Keratinocyte (primary cell): ENCODE results near the gene TAPT1. TPM values are rescaled to one million over a fixed set of nuclear protein-coding genes. Genes with fewer than 3 reads are reported as not detected.
A peak's percentile ranks its signal among the peaks of the same experiment; 100 is the strongest.

Experiments
- DNase-seq: peaks from one replicate; pipeline ENCODE4 v3.0.0-alpha.2; 2011; ENCODE audit warnings: low read depth, missing footprints, low spot score
- FAIRE-seq: peaks from 2 replicates; lab custom pipeline; 2011; peaks lifted over from hg19 to GRCh38; lab: Jason Lieb, UNC
- H2AFZ ChIP-seq: 2 replicates; pipeline ENCODE4 v1.6.0; 2012; ENCODE audit warnings: low read length, control low read depth, inconsistent platforms; ENCODE audit not compliant: control insufficient read depth
- H3K27ac ChIP-seq: 2 replicates; pipeline ENCODE4 v1.5.1; 2011; ENCODE audit warnings: low read length; ENCODE audit not compliant: control insufficient read depth, insufficient read depth
- H3K27me3 ChIP-seq: 3 replicates; pipeline ENCODE4 v1.6.0; 2011; ENCODE audit warnings: low read length; ENCODE audit not compliant: control insufficient read depth, insufficient read depth; ENCODE audit errors: extremely low read depth
- H3K36me3 ChIP-seq, 2 experiments: 2 replicates in 1 of 2; 3 replicates in 1 of 2; pipeline ENCODE4 v1.5.1; 2011; ENCODE audit warnings: low read length in 2 of 2, mild to moderate bottlenecking in 1 of 2; ENCODE audit not compliant: control insufficient read depth in 2 of 2, insufficient read depth in 2 of 2; ENCODE audit errors: extremely low read depth in 1 of 2
- H3K4me1 ChIP-seq: 3 replicates; pipeline ENCODE4 v1.5.1; 2011; ENCODE audit warnings: low read length; ENCODE audit not compliant: control insufficient read depth, insufficient read depth; ENCODE audit errors: extremely low read depth
- H3K4me2 ChIP-seq: 3 replicates; pipeline ENCODE4 v1.6.0; 2011; ENCODE audit warnings: low read depth, low read length; ENCODE audit not compliant: control insufficient read depth, insufficient read depth; ENCODE audit errors: extremely low read depth
- H3K4me3 ChIP-seq, 3 experiments: fragments of 200-600 bp in 1 of 3; sonication (generic) in 1 of 3; 2 replicates in 2 of 3; 3 replicates in 1 of 3; pipeline ENCODE4 v1.5.1; 2011 to 2016; ENCODE audit warnings: low read length in 3 of 3, mild to moderate bottlenecking in 3 of 3, control low read depth in 2 of 3, inconsistent platforms in 1 of 3, low read depth in 1 of 3, mixed read lengths in 1 of 3, mixed run types in 1 of 3, moderate library complexity in 1 of 3; ENCODE audit not compliant: control insufficient read depth in 2 of 3, insufficient read depth in 2 of 3; ENCODE audit errors: extremely low read depth in 1 of 3
- H3K79me2 ChIP-seq: 2 replicates; pipeline ENCODE4 v1.6.0; 2012; ENCODE audit warnings: low read length; ENCODE audit not compliant: control insufficient read depth, insufficient read depth
- H3K9ac ChIP-seq: 3 replicates; pipeline ENCODE4 v1.6.0; 2011; ENCODE audit warnings: low read length; ENCODE audit not compliant: control insufficient read depth, insufficient read depth; ENCODE audit errors: extremely low read depth
- H3K9me1 ChIP-seq: 3 replicates; pipeline ENCODE4 v1.6.0; 2011; ENCODE audit warnings: low read length; ENCODE audit not compliant: control insufficient read depth, insufficient read depth; ENCODE audit errors: extremely low read depth
- H3K9me3 ChIP-seq: 2 replicates; pipeline ENCODE4 v1.5.1; 2012; ENCODE audit warnings: low read depth, low read length; ENCODE audit not compliant: control insufficient read depth
- H4K20me1 ChIP-seq: 3 replicates; pipeline ENCODE4 v1.6.0; 2011; ENCODE audit warnings: low read length; ENCODE audit not compliant: control insufficient read depth, insufficient read depth; ENCODE audit errors: extremely low read depth
- CTCF ChIP-seq, 3 experiments: IDR thresholded peaks in 1 of 3; conservative IDR thresholded peaks in 1 of 3; optimal IDR thresholded peaks in 1 of 3; 2 replicates in 2 of 3; 3 replicates in 1 of 3; pipeline versions ENCODE3 to v1.5.1; 2011; ENCODE audit warnings: low read length in 3 of 3, mild to moderate bottlenecking in 3 of 3, moderate library complexity in 2 of 3, control low read depth in 1 of 3, inconsistent platforms in 1 of 3; ENCODE audit not compliant: insufficient read depth in 2 of 3; ENCODE audit errors: extremely low read depth in 1 of 3
- EZH2 ChIP-seq: IDR thresholded peaks from one replicate; pipeline ENCODE4 v1.6.1; 2012; ENCODE audit warnings: inconsistent platforms, mild to moderate bottlenecking, low read length, moderate library complexity
- dilution Hi-C: fragments of 300-500 bp; cut with MboI; formaldehyde crosslinking; loops from one replicate; pipeline ENCODE4 v1.7.0; 2020; ENCODE audit warnings: low sequenced_read_pairs; ENCODE audit not compliant: extremely low pct_ligation_motif_present
- polyA plus RNA-seq, 5 experiments: library from polyadenylated mRNA; depleted of rRNA in 3 of 5; stranded (reverse) in 3 of 5; stranded (forward) in 1 of 5; unstranded in 1 of 5; fragments of >200 nt; gene quantifications; 1 replicate in 1 of 5; 2 replicates in 3 of 5; 3 replicates in 1 of 5; pipeline versions ENCODE4 v1.2.1 to v1.2.3, GENCODE V29; 2011 to 2012; ENCODE audit warnings: missing spikeins in 2 of 5, low read depth in 1 of 5, low replicate concordance in 1 of 5

Gene TAPT1
- polyA plus RNA-seq, 1 donor (not counting 4 experiments of a cell fraction or from before 2014, with no cell fraction given) = 10.7 TPM

- no peak overlapping the region for H3K27ac ChIP-seq
- no peaks in the 10 kb centered on the region for H4K20me1 ChIP-seq
- peaks cover 7% of the 10 kb centered on the region for H3K4me1 ChIP-seq
- no peaks in the 10 kb centered on the region for H3K9me3 ChIP-seq
- H3K36me3 ChIP-seq = no peaks in the 10 kb centered on the region
- TF ChIP-seq CTCF (optimal IDR thresholded peaks at IDR 0.05 in 1 of 3, IDR thresholded peaks at IDR 0.05 in 1 of 3, conservative IDR thresholded peaks at IDR 0.05 in 1 of 3; ENCODE audit: extremely low read depth in 1 of 3, insufficient read depth in 2 of 3, low read length in 3 of 3) (no peak), EZH2 (no peak)
- H3K4me2 ChIP-seq = no peak overlapping the region
- H3K27me3 ChIP-seq = no peaks in the 10 kb centered on the region
- no peaks in the 10 kb centered on the region for H3K9me1 ChIP-seq
- H3K4me3 ChIP-seq = no peak overlapping the region
- no peak overlapping the region for H3K9ac ChIP-seq
- H3K79me2 ChIP-seq = no peaks in the 10 kb centered on the region
- DNase-seq (no peak), FAIRE-seq (no peak)
- H2AFZ ChIP-seq = no peak overlapping the region
- dilution Hi-C loops = no loop called here
These were observed 28.2 kb downstream of the TAPT1 start for GRCh38 chr4:16197876-16198665.

- FAIRE-seq (peak; percentile 86), DNase-seq (no peak)
- peak overlapping the region; percentile 84 for H2AFZ ChIP-seq
- peak overlapping the region; percentile 76 for H3K4me2 ChIP-seq
- H3K36me3 ChIP-seq = no peaks in the 10 kb centered on the region
- H3K79me2 ChIP-seq = no peaks in the 10 kb centered on the region
- dilution Hi-C loops = no loop called here
- TF ChIP-seq EZH2 (no peak), CTCF (optimal IDR thresholded peaks at IDR 0.05 in 1 of 3, IDR thresholded peaks at IDR 0.05 in 1 of 3, conservative IDR thresholded peaks at IDR 0.05 in 1 of 3; ENCODE audit: extremely low read depth in 1 of 3, insufficient read depth in 2 of 3, low read length in 3 of 3) (peak; percentile 28 to 41 (median 35))
- no peaks in the 10 kb centered on the region for H3K27me3 ChIP-seq
- H3K27ac ChIP-seq = peak overlapping the region; percentile 33
- H3K4me3 ChIP-seq = peak overlapping the region in 2 of 3 experiments; percentile 57 to 63
- peak overlapping the region; percentile 36 for H3K9ac ChIP-seq
- H3K9me1 ChIP-seq = no peaks in the 10 kb centered on the region
- H3K4me1 ChIP-seq = peaks cover 7% of the 10 kb centered on the region
- H4K20me1 ChIP-seq = no peaks in the 10 kb centered on the region
- H3K9me3 ChIP-seq = no peaks in the 10 kb centered on the region
These were observed 29.5 kb downstream of the TAPT1 start for GRCh38 chr4:16196482-16197393.
